Ishikawa (cell line): ENCODE results near the gene MRPL10.

Experiments used
- CEBPB ChIP-seq: IDR thresholded peaks from 2 replicates; pipeline ENCODE4 v1.6.1; 2012
- CREB1 ChIP-seq: IDR thresholded peaks from 2 replicates; pipeline ENCODE4 v1.6.1; 2012; ENCODE audit warnings: low read depth
- EGR1 ChIP-seq: IDR thresholded peaks from 2 replicates; pipeline ENCODE4 v1.6.1; 2012
- EP300 ChIP-seq: IDR thresholded peaks from 2 replicates; pipeline ENCODE4 v1.6.1; 2012; ENCODE audit warnings: borderline replicate concordance
- FOXM1 ChIP-seq: IDR thresholded peaks from 2 replicates; pipeline ENCODE4 v1.6.1; 2012; ENCODE audit warnings: low read depth, borderline replicate concordance
- NFIC ChIP-seq: IDR thresholded peaks from 2 replicates; pipeline ENCODE4 v1.6.1; 2012
- RAD21 ChIP-seq: IDR thresholded peaks from 2 replicates; pipeline ENCODE4 v1.6.1; 2012; ENCODE audit warnings: low read depth
- TAF1 ChIP-seq: IDR thresholded peaks from 2 replicates; pipeline ENCODE4 v1.6.1; 2012; ENCODE audit warnings: low read depth, mild to moderate bottlenecking
- TCF12 ChIP-seq: IDR thresholded peaks from 2 replicates; pipeline ENCODE4 v1.6.1; 2012; ENCODE audit warnings: low read depth
- TEAD4 ChIP-seq: IDR thresholded peaks from 2 replicates; pipeline ENCODE4 v1.6.1; 2012
- YY1 ChIP-seq: IDR thresholded peaks from 2 replicates; pipeline ENCODE4 v1.6.1; 2012; ENCODE audit warnings: low read depth
- ZBTB7A ChIP-seq: IDR thresholded peaks from 2 replicates; pipeline ENCODE4 v1.6.1; 2012; ENCODE audit warnings: low read depth
- TF ChIP-seq, protein P1 (sequence below): IDR thresholded peaks from 2 replicates; pipeline ENCODE4 v1.6.1; 2012; ENCODE audit warnings: low read depth, mild to moderate bottlenecking
- TF ChIP-seq, protein P2 (sequence below): IDR thresholded peaks from 2 replicates; pipeline ENCODE4 v1.6.1; 2012
- TF ChIP-seq, protein P3 (sequence below): IDR thresholded peaks from 2 replicates; pipeline ENCODE4 v1.6.1; 2012

The MRPL10 gene

DNA sequence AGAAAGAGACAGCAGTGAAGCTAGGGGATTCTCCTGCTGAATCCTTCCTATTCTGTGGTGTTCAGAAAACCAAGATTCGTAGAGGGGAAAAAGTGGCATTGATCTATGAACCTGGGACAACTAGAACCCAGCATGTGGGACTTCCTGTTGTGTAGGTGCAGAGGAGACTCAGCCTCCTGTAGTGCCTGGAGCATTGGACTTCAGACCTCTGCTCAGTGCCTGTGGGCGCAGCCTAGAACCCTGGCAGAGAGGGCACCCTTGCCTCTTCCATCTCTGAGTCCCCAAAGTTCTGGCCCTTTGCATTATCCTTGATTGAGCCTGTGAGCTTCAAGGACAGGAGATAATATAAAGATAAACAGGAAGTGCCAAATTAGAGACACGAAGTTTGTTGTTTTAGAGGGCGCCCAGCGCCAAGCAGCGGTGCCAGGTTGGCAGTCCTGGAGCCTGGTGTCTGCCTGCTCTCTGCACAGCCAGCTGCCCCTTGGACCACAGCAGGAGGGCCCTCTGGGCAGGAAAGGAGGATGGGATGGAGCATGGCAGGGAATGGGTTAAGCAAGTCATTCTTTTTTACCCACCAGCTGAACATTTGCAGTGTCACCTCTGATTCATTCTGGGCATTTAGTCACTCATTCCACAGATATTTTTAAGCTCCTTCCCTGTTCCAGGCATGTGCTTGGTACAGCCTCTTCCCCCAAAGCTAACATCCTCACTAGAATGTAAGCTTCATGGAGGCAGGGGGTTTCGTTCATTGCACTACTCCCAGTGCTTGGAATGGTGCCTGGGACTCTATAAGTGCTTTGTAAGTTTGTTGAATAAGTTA, 31.5 kb upstream of the MRPL10 start:
- no peak for TF ChIP-seq YY1
- TF ChIP-seq TCF12, result no peak
- peak; percentile 62 for TF ChIP-seq TEAD4

DNA sequence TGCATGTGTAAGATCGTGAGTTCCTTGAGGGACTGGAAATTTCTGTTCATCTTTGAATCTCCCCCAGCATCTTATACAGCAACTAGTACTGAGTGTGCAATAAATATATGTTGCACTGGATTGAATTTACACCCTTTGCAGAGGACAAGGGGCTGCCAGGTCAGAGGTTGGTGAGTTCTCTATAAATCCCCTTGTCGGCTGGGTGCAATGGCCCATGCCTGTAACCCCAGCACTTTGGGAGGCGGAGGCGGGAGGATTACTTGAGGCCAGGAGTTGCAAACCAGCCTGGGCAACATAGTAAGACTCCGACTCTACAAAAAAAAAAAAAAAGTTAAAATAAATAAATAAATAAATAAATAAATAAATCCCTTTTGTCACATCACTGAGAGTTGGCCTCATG, 29.0 kb upstream of the MRPL10 start:
- TF ChIP-seq YY1 (no peak), CEBPB (no peak)
- TF ChIP-seq, protein P1, sequence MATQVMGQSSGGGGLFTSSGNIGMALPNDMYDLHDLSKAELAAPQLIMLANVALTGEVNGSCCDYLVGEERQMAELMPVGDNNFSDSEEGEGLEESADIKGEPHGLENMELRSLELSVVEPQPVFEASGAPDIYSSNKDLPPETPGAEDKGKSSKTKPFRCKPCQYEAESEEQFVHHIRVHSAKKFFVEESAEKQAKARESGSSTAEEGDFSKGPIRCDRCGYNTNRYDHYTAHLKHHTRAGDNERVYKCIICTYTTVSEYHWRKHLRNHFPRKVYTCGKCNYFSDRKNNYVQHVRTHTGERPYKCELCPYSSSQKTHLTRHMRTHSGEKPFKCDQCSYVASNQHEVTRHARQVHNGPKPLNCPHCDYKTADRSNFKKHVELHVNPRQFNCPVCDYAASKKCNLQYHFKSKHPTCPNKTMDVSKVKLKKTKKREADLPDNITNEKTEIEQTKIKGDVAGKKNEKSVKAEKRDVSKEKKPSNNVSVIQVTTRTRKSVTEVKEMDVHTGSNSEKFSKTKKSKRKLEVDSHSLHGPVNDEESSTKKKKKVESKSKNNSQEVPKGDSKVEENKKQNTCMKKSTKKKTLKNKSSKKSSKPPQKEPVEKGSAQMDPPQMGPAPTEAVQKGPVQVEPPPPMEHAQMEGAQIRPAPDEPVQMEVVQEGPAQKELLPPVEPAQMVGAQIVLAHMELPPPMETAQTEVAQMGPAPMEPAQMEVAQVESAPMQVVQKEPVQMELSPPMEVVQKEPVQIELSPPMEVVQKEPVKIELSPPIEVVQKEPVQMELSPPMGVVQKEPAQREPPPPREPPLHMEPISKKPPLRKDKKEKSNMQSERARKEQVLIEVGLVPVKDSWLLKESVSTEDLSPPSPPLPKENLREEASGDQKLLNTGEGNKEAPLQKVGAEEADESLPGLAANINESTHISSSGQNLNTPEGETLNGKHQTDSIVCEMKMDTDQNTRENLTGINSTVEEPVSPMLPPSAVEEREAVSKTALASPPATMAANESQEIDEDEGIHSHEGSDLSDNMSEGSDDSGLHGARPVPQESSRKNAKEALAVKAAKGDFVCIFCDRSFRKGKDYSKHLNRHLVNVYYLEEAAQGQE, result no peak
- TF ChIP-seq, protein P2, sequence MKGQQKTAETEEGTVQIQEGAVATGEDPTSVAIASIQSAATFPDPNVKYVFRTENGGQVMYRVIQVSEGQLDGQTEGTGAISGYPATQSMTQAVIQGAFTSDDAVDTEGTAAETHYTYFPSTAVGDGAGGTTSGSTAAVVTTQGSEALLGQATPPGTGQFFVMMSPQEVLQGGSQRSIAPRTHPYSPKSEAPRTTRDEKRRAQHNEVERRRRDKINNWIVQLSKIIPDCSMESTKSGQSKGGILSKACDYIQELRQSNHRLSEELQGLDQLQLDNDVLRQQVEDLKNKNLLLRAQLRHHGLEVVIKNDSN, result no peak

DNA sequence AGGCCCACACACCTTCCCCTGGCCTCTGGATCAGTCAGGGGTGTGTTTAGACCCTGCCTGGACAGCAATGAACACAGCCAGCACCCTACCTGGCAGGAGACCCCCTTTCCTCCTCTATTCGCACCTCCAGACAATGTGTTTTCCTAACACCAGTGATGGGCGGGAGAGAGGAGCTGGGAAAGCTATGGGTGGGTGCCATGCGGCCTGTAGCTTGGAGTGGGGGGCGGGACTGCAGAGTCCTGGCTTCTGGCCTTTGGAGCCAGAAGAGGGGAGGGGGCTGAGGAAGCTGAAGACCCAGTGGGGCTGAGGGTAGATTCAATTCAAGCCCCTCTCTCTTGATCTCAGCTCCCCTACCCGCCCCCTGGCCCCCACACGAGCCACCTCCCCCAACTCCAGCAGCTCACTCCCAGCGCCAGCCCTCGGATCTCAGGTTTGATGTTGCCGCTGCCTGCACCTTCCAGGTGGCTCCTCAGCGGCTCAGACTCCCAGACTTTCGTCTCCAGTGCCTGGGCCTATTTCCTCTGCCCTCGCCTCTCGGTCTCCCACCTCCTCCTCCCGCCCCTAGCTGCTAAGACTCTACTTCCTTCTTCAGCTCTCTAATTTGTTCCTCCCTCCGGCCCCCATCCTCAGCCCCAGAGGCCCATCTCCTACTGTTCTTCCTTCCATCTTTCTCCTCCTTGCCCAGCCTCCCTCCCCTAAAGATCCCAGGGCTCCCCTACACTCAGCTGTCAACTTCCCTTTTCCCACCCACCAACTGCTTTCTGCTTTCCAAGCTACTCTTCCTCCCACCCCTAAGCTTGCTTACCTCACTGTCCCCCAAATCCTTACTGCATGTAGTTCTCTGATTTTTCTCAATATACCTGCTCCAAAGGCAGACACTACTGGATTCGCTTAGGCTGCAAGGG, 26.5 kb upstream of the MRPL10 start:
- no peak for TF ChIP-seq YY1
- no peak for TF ChIP-seq TCF12
- no peak for TF ChIP-seq ZBTB7A
- TF ChIP-seq, protein P1, result no peak
- TF ChIP-seq, protein P2, result no peak
- no peak for TF ChIP-seq EGR1
- TF ChIP-seq NFIC, result no peak
- no peak for TF ChIP-seq CEBPB
- TF ChIP-seq, protein P3, sequence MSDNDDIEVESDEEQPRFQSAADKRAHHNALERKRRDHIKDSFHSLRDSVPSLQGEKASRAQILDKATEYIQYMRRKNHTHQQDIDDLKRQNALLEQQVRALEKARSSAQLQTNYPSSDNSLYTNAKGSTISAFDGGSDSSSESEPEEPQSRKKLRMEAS, result no peak
- TF ChIP-seq TAF1, result no peak
- no peak for TF ChIP-seq TEAD4
- TF ChIP-seq CREB1, result no peak
- TF ChIP-seq EP300, result no peak
- no peak for TF ChIP-seq FOXM1
- TF ChIP-seq RAD21, result no peak

DNA sequence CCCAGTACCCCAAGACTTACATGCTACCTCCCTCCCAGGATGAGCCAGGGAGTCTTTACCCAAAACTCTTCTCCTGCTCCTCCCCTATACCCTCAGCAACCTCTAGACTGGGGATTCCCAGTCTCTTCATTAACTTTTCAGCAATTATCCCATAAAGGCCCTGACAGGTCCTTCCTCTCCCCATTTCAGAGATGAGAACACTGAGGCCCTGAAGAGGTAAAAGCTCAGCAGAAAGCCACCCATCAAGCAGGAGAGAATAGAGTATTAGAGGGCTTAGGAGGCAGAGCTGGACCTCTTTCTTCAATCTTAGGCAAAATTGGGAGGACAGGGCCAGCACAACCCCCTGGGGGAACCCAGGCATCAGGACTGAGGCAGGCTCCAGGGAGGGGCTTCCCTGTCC, 25.5 kb upstream of the MRPL10 start:
- TF ChIP-seq ZBTB7A, result no peak
- no peak for TF ChIP-seq TAF1
- no peak for TF ChIP-seq TEAD4
- TF ChIP-seq CREB1, result no peak
- TF ChIP-seq EGR1, result no peak
- no peak for TF ChIP-seq NFIC
- TF ChIP-seq FOXM1, result no peak
- no peak for TF ChIP-seq TCF12
- TF ChIP-seq CEBPB, result no peak
- TF ChIP-seq, protein P3, result no peak
- TF ChIP-seq YY1, result no peak
- TF ChIP-seq, protein P2, result no peak
- TF ChIP-seq RAD21, result no peak

DNA sequence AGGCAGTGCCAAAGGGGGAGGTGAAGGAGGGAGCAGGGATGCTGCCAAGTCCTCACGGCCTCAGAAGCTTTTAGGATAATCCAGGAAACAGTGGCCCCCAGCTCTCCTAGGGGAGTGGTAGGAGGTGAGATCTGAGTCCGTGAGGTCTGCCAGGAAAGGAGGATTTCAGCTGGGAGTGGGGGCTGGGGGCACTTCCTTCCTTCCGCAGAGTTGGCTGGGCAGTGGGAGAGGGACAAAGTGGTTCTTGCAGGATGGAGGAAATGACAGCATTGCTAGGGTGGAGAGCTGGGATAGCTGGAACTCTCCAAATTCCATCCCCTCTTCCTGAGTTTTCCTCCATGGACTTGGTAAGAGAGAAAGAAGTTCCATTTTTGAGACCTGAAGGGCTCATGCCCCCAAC, 24.4 kb upstream of the MRPL10 start:
- TF ChIP-seq CREB1, result no peak
- TF ChIP-seq, protein P1, result no peak
- no peak for TF ChIP-seq TAF1
- TF ChIP-seq YY1, result no peak
- TF ChIP-seq CEBPB, result no peak
- TF ChIP-seq TEAD4, result no peak
- TF ChIP-seq ZBTB7A, result no peak
- no peak for TF ChIP-seq FOXM1
- TF ChIP-seq EP300, result no peak
- TF ChIP-seq NFIC, result no peak
- TF ChIP-seq, protein P3, result no peak
- TF ChIP-seq TCF12, result no peak
- TF ChIP-seq EGR1, result no peak
